H1 (cell line): ENCODE results near the gene PDE4B. TPM values are rescaled to one million over a fixed set of nuclear protein-coding genes. Genes with fewer than 3 reads are reported as not detected.

Experiments
- CTCF ChIA-PET: fragments of 300-600 bp; sonication (Branson Sonifier 250); formaldehyde crosslinking; loops from one replicate; lab custom pipeline; 2021; ENCODE audit not compliant: partially characterized antibody; lab: Charles Lee
- POLR2A ChIA-PET: fragments of 300-600 bp; sonication (Branson Sonifier 250); formaldehyde crosslinking; loops from one replicate; lab custom pipeline; 2021; ENCODE audit warnings: inconsistent platforms; ENCODE audit not compliant: partially characterized antibody; lab: Charles Lee
- DNase-seq, 2 experiments: peaks; one replicate each; pipeline versions ENCODE4 v3.0.0 to v3.0.0-alpha.2; 2010 to 2022; ENCODE audit warnings: low spot score in 2 of 2, low read depth in 1 of 2, mixed read lengths in 1 of 2
- FAIRE-seq: peaks from 2 replicates; lab custom pipeline; 2011; peaks lifted over from hg19 to GRCh38; lab: Jason Lieb, UNC
- H2AFZ ChIP-seq: 2 replicates; pipeline ENCODE4 v1.8.1; 2012; ENCODE audit warnings: low read length, inconsistent platforms
- H2AK5ac ChIP-seq: 2 replicates; pipeline ENCODE4 v1.6.1; 2013; ENCODE audit warnings: low read depth, low read length
- H2BK120ac ChIP-seq: replicated peaks from 2 replicates; pipeline ENCODE3; 2013; ENCODE audit warnings: low read depth, low read length, inconsistent platforms
- H2BK12ac ChIP-seq: 2 replicates; pipeline ENCODE4 v1.6.1; 2013; ENCODE audit warnings: low read depth, low read length
- H2BK15ac ChIP-seq: 2 replicates; pipeline ENCODE4 v1.6.1; 2013; ENCODE audit warnings: low read length
- H2BK20ac ChIP-seq: 2 replicates; pipeline ENCODE4 v1.6.1; 2013; ENCODE audit warnings: low read length
- H2BK5ac ChIP-seq: 2 replicates; pipeline ENCODE4 v1.6.1; 2013; ENCODE audit warnings: low read depth, low read length
- H3K14ac ChIP-seq: 2 replicates; pipeline ENCODE4 v1.6.1; 2013; ENCODE audit warnings: inconsistent platforms; ENCODE audit not compliant: insufficient read length
- H3K18ac ChIP-seq: 2 replicates; pipeline ENCODE4 v1.6.1; 2013; ENCODE audit warnings: low read length; ENCODE audit errors: extremely low read depth
- H3K23ac ChIP-seq: 2 replicates; pipeline ENCODE4 v1.6.1; 2013; ENCODE audit warnings: inconsistent platforms; ENCODE audit not compliant: insufficient read length
- H3K23me2 ChIP-seq: 2 replicates; pipeline ENCODE4 v1.6.1; 2013; ENCODE audit warnings: low read depth, low read length
- H3K27ac ChIP-seq: 2 replicates; pipeline ENCODE4 v1.6.1; 2011; ENCODE audit warnings: low read depth, low read length, inconsistent platforms
- H3K27me3 ChIP-seq, 4 experiments: replicated peaks in 1 of 4; 1 replicate in 1 of 4; 2 replicates in 3 of 4; pipeline versions ENCODE4 v1.6.1 to v1.8.1; 2011 to 2013; ENCODE audit warnings: low read length in 3 of 4, mild to moderate bottlenecking in 3 of 4, inconsistent platforms in 2 of 4, mixed read lengths in 2 of 4, moderate library complexity in 1 of 4; ENCODE audit not compliant: control insufficient read depth in 3 of 4, insufficient read depth in 3 of 4; ENCODE audit errors: extremely low read depth in 1 of 4
- H3K36me3 ChIP-seq, 4 experiments: 2 replicates each; pipeline versions ENCODE4 v1.6.1 to v1.8.1; 2011 to 2013; ENCODE audit warnings: mild to moderate bottlenecking in 4 of 4, low read length in 3 of 4, moderate library complexity in 2 of 4, control low read depth in 1 of 4, inconsistent platforms in 1 of 4; ENCODE audit not compliant: insufficient read depth in 4 of 4, control insufficient read depth in 2 of 4
- H3K4ac ChIP-seq: replicated peaks from 2 replicates; pipeline ENCODE3; 2013; ENCODE audit warnings: low read length, low read depth, mixed read lengths, inconsistent platforms; ENCODE audit not compliant: insufficient read length
- H3K4me1 ChIP-seq, 4 experiments: replicated peaks in 1 of 4; 1 replicate in 1 of 4; 2 replicates in 3 of 4; pipeline versions ENCODE4 v1.6.1 to v1.8.1; 2011 to 2013; ENCODE audit warnings: low read length in 3 of 4, inconsistent platforms in 2 of 4, mixed read lengths in 1 of 4; ENCODE audit not compliant: insufficient read depth in 4 of 4, control insufficient read depth in 3 of 4
- H3K4me2 ChIP-seq, 2 experiments: 2 replicates each; pipeline versions ENCODE4 v1.6.1 to v1.8.1; 2011 to 2013; ENCODE audit warnings: low read depth in 2 of 2, low read length in 2 of 2, control low read depth in 1 of 2, inconsistent platforms in 1 of 2, mild to moderate bottlenecking in 1 of 2; ENCODE audit not compliant: insufficient read depth in 1 of 2
- H3K4me3 ChIP-seq, 4 experiments: fragments of 200-600, 300-600 bp in 1 of 4; sonication (generic), shearing (Covaris generic), sonication (Bioruptor Twin) in 1 of 4; 2 replicates each; pipeline versions ENCODE4 v1.5.1 to v1.8.1; 2011 to 2016; ENCODE audit warnings: low read length in 4 of 4, low read depth in 3 of 4, control low read depth in 2 of 4, inconsistent platforms in 2 of 4, mild to moderate bottlenecking in 2 of 4, mixed read lengths in 1 of 4, moderate library complexity in 1 of 4; ENCODE audit not compliant: insufficient read depth in 2 of 4; ENCODE audit errors: extremely low read depth in 1 of 4
- H3K56ac ChIP-seq: replicated peaks from 2 replicates; pipeline ENCODE3; 2013; ENCODE audit warnings: low read depth, mild to moderate bottlenecking, mixed read lengths, low read length, inconsistent platforms; ENCODE audit not compliant: insufficient read length
- H3K79me1 ChIP-seq: 2 replicates; pipeline ENCODE4 v1.6.1; 2013; ENCODE audit warnings: low read depth, low read length, control low read depth
- H3K79me2 ChIP-seq, 2 experiments: 2 replicates each; pipeline versions ENCODE4 v1.6.1 to v1.8.1; 2012 to 2013; ENCODE audit warnings: low read length in 2 of 2, mild to moderate bottlenecking in 2 of 2, inconsistent platforms in 1 of 2; ENCODE audit not compliant: insufficient read depth in 2 of 2, control insufficient read depth in 1 of 2
- H3K9ac ChIP-seq, 4 experiments: replicated peaks in 1 of 4; 1 replicate in 1 of 4; 2 replicates in 3 of 4; pipeline versions ENCODE4 v1.6.1 to v1.8.1; 2011 to 2013; ENCODE audit warnings: low read depth in 3 of 4, low read length in 3 of 4, control low read depth in 2 of 4, mild to moderate bottlenecking in 2 of 4, moderate library complexity in 2 of 4, inconsistent platforms in 1 of 4; ENCODE audit errors: extremely low read depth in 1 of 4
- H3K9me3 ChIP-seq, 2 experiments: 2 replicates each; pipeline versions ENCODE4 v1.6.1 to v1.8.1; 2012 to 2013; ENCODE audit warnings: mild to moderate bottlenecking in 2 of 2, moderate library complexity in 2 of 2, control low read depth in 1 of 2, inconsistent platforms in 1 of 2, low read depth in 1 of 2, low read length in 1 of 2, mixed read lengths in 1 of 2; ENCODE audit not compliant: insufficient read depth in 2 of 2
- H4K20me1 ChIP-seq, 2 experiments: replicated peaks in 1 of 2; 2 replicates each; pipeline versions ENCODE3 to v1.8.1; 2011 to 2013; ENCODE audit warnings: inconsistent platforms in 2 of 2, low read length in 2 of 2, mild to moderate bottlenecking in 1 of 2; ENCODE audit not compliant: insufficient read depth in 2 of 2, control insufficient read depth in 1 of 2
- H4K5ac ChIP-seq: 2 replicates; pipeline ENCODE4 v1.6.1; 2013; ENCODE audit warnings: low read length, low read depth, mixed read lengths, inconsistent platforms; ENCODE audit not compliant: insufficient read length
- H4K8ac ChIP-seq: 2 replicates; pipeline ENCODE4 v1.8.0; 2013; ENCODE audit warnings: mild to moderate bottlenecking, moderate library complexity, low read length, inconsistent platforms; ENCODE audit not compliant: insufficient read depth; ENCODE audit errors: extremely low read depth
- H4K91ac ChIP-seq: replicated peaks from 2 replicates; pipeline ENCODE3; 2013; ENCODE audit warnings: low read length, mixed read lengths, inconsistent platforms; ENCODE audit not compliant: insufficient read length
- SRF ChIP-seq: IDR thresholded peaks from 2 replicates; pipeline ENCODE4 v1.6.1; 2011; ENCODE audit warnings: mild to moderate bottlenecking, low read depth, low read length, moderate library complexity
- WGBS, 2 experiments: shearing (Covaris generic) in 1 of 2; methylation state at CpG; one replicate each; pipeline versions ENCODE4 v1.1.6 to v1.1.7; 2013 to 2015; ENCODE audit warnings: low lambda C conversion rate in 2 of 2, mixed read lengths in 2 of 2, inconsistent platforms in 1 of 2, low coverage in 1 of 2, missing lambda C conversion rate in 1 of 2; ENCODE audit not compliant: insufficient replicate concordance in 2 of 2, insufficient coverage in 1 of 2, insufficient read length in 1 of 2; ENCODE audit errors: extremely low coverage in 1 of 2, missing lambda C conversion rate in 1 of 2; 5-methylcytosine and 5-hydroxymethylcytosine counted together
- polyA plus RNA-seq, 7 experiments: library from polyadenylated mRNA; depleted of rRNA in 3 of 7; stranded (reverse) in 5 of 7; unstranded in 2 of 7; fragments of >200 nt in 5 of 7; fragments of 200-250 nt in 2 of 7; gene quantifications; 1 replicate in 5 of 7; 2 replicates in 1 of 7; 4 replicates in 1 of 7; pipeline versions ENCODE4 v1.2.1 to v1.2.3, GENCODE V29; 2011 to 2013; ENCODE audit warnings: missing spikeins in 2 of 7, mixed read lengths in 2 of 7
- total RNA-seq: library from RNA; stranded (reverse); fragmentation: NEBNext Ultra II Directional; extraction: Animal tissue kit (Norgen Biotek cat#: 25700); gene quantifications from 2 replicates; pipeline ENCODE4 v1.2.1, GENCODE V29; 2021

Gene PDE4B
- total and polyA plus RNA-seq, 2 of the 8 experiments (the other 6 are each of a cell fraction or from before 2014, with no cell fraction given) = 5.0 to 15.1 TPM

DNA sequence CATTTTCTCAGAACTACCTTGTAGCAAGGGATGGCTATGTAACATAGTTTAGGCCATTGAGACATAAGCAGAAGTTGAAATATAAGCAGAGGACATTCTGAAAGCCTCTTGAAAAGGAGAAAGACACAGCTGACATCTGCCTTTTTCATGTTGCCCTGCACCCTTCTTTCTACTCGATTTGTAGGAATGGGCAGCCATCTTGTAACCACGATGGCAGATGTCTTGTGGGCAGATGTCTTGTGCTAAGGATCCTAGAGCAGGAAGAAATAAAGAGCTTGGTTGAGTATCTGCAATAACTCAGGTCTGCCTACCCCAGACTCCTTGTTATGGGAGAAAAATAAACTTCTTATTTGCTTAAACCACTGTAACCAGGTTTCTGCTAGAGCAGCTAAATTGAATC, 351.0 kb downstream of the PDE4B start:
- no peak overlapping the region for H3K23ac ChIP-seq

More for the DNA sequence above, 351.0 kb downstream of the PDE4B start:
- ChIA-PET CTCF (no interaction called here), POLR2A (no interaction called here)
- H4K8ac ChIP-seq = no peak overlapping the region
- H3K4me1 ChIP-seq = no peaks in the 10 kb centered on the region
- no peak overlapping the region for H3K27ac ChIP-seq
- H2BK15ac ChIP-seq = no peak overlapping the region
- H3K18ac ChIP-seq = no peak overlapping the region
- no peak overlapping the region for H4K91ac ChIP-seq
- H4K20me1 ChIP-seq = no peaks in the 10 kb centered on the region
- no peak overlapping the region for H3K4ac ChIP-seq
- no peak overlapping the region for H2AFZ ChIP-seq
- no peak overlapping the region for H3K4me2 ChIP-seq
- no peak overlapping the region for H2BK12ac ChIP-seq
- H3K79me2 ChIP-seq = no peaks in the 10 kb centered on the region
- DNase-seq (no peak), FAIRE-seq (no peak)
- H3K14ac ChIP-seq = no peak overlapping the region
- no peaks in the 10 kb centered on the region for H3K9me3 ChIP-seq
- WGBS, 2 experiments = 60% methylated on average over 2 of the region's 2 CpGs; no CpG with 5 or more reads in 1 of the 2 experiments
- H2BK120ac ChIP-seq = no peak overlapping the region
- no peaks in the 10 kb centered on the region for H3K27me3 ChIP-seq
- no peak overlapping the region for H2BK20ac ChIP-seq
- H3K9ac ChIP-seq = no peak overlapping the region
- H2AK5ac ChIP-seq = no peak overlapping the region
- no peak overlapping the region for H2BK5ac ChIP-seq
- H4K5ac ChIP-seq = no peak overlapping the region
- H3K79me1 ChIP-seq = no peaks in the 10 kb centered on the region
- no peaks in the 10 kb centered on the region for H3K23me2 ChIP-seq
- TF ChIP-seq SRF = no peak
- no peak overlapping the region for H3K56ac ChIP-seq
- H3K4me3 ChIP-seq = no peak overlapping the region
- H3K36me3 ChIP-seq = no peaks in the 10 kb centered on the region
